Ishikawa (cell line): Measurements from ENCODE around the gene SPRR2F.

Experiments
- CREB1 ChIP-seq: IDR thresholded peaks from 2 replicates; pipeline ENCODE4 v1.6.1; 2012; ENCODE audit warnings: low read depth
- EP300 ChIP-seq: IDR thresholded peaks from 2 replicates; pipeline ENCODE4 v1.6.1; 2012; ENCODE audit warnings: borderline replicate concordance
- FOXM1 ChIP-seq: IDR thresholded peaks from 2 replicates; pipeline ENCODE4 v1.6.1; 2012; ENCODE audit warnings: low read depth, borderline replicate concordance
- RAD21 ChIP-seq: IDR thresholded peaks from 2 replicates; pipeline ENCODE4 v1.6.1; 2012; ENCODE audit warnings: low read depth
- REST ChIP-seq: IDR thresholded peaks from 2 replicates; pipeline ENCODE4 v1.6.1; 2012; ENCODE audit warnings: low read depth, mild to moderate bottlenecking
- TAF1 ChIP-seq: IDR thresholded peaks from 2 replicates; pipeline ENCODE4 v1.6.1; 2012; ENCODE audit warnings: low read depth, mild to moderate bottlenecking
- USF1 ChIP-seq: IDR thresholded peaks from 2 replicates; pipeline ENCODE4 v1.6.1; 2012
- YY1 ChIP-seq: IDR thresholded peaks from 2 replicates; pipeline ENCODE4 v1.6.1; 2012; ENCODE audit warnings: low read depth
- ZBTB7A ChIP-seq: IDR thresholded peaks from 2 replicates; pipeline ENCODE4 v1.6.1; 2012; ENCODE audit warnings: low read depth
- TF ChIP-seq, protein P1 (sequence below): IDR thresholded peaks from 2 replicates; pipeline ENCODE4 v1.6.1; 2012

DNA sequence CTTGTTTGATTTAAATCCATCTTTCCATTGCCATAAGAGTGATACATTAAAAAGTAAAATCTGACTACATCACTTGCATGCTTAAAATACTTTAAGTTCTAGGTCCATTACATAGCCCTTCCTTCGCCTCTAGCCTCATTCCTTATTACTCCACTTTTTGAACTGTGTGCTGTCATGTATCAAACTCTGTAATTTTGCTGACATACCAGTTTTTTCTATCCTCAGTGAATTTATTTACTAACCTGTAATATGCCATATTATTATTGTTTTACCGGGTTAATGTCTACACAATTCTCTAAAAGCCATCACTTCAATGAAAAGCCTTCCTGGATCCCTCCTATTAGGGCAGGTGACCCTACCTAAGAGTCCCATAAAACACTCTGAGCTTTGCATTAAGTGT lies 42.2 kb upstream of the SPRR2F start:
- TF ChIP-seq CREB1: no peak
- TF ChIP-seq FOXM1: no peak
- TF ChIP-seq YY1: no peak
- no peak for TF ChIP-seq ZBTB7A
- no peak for TF ChIP-seq RAD21
- TF ChIP-seq TAF1: no peak
- TF ChIP-seq, protein P1, sequence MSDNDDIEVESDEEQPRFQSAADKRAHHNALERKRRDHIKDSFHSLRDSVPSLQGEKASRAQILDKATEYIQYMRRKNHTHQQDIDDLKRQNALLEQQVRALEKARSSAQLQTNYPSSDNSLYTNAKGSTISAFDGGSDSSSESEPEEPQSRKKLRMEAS: no peak
- TF ChIP-seq EP300: no peak
- no peak for TF ChIP-seq REST
- TF ChIP-seq USF1: no peak
